GM18907 (cell line): ENCODE results near the gene CAMK2B.
"Not testable (repeated sequence)": the region's sequence is repeated elsewhere in the genome, so short reads cannot be mapped to it uniquely, and the experiment has no call there.

ENCODE experiments used
- ATAC-seq: cut with Tn5 transposase; IDR thresholded peaks from one replicate; pipeline ENCODE4 v1.9.1; 2021; ENCODE audit warnings: mild to moderate bottlenecking, moderate library complexity; ENCODE audit not compliant: unreplicated experiment

The CAMK2B gene

DNA sequence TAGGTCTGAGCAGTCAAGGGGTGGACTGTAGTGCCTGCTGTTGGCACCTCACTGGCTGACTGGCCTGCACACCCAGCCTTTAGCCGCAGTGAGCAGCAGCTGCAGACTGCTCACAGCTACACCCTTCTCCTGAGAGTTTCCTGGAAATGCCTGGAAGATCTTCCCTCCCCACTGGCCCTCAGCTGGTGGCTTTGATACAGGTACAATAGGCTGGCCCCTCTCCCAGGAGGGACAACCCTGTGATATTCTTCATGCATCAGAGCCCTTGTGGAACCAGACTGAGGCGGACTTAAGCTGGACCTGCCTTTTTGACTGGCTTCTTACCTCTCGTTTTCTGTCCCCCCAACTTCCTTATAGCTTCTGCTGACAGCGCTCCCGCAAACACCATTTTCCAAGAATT is 142.6 kb downstream of the CAMK2B start:
- ATAC-seq, result no peak

DNA sequence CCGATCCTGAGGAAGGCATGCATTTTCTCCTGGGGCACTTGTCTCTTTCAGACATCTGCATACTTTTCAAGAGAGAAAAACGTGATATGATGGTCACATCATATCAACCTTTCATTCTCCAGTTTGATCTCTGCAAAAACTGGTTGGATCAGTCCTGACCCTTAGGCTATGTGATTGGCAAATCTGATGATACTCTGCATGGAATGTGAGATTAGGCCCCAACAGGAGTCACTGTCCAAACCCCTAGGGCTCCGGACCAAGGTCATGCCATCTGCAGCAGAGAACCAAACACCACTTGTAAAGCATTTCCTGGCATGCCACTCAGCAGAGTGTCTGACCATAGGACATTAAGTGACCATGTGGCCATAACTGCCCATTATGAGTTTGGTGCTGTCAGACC is 144.8 kb downstream of the CAMK2B start:
- ATAC-seq, result no peak

DNA sequence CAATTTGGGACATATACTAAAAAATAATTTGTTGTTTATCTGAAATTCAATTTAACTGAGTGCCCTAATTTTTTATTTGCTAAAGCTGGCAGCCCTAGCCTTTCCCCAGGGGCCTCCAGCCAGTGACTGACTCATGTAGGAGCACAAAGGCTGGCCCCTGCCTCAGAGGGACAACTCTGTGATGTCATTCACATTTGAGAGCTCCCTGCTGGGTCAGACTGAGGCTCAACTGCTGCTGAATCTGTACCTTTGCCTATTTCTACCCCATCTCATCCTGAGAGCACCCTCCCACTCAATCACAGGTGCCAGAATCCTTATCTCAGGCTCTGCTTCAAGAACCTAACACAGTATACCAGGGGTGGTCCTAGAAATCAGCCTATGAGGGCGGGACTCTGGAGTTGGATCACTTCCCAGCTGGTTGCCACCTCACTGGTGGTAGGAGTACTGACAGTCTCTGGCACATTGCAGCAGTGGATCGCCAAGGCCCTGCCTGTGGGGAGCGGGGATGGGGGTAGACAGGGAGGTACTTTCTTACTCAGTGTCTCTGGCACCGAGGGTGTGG is 147.7 kb downstream of the CAMK2B start:
- no peak for ATAC-seq

DNA sequence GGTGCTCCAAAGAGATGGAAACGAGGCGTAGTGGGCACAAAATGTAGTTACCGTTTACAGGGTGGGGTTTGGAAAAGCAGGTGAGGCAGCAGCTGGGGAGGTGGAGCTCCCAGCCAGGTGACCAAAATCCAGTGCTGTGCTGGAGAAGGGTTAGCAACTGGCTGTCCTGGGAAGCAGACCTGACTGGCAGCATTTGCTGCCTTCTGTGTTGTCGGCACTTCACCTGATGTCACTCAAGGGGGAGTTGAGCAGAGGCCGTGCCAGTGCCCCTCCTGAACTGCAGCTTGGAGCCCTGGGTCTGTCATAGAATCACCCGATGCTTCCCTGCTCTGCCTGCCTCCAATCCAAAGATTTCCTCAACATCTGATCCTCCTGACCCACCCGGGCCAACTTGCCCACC is 148.9 kb downstream of the CAMK2B start:
- ATAC-seq, result no peak

DNA sequence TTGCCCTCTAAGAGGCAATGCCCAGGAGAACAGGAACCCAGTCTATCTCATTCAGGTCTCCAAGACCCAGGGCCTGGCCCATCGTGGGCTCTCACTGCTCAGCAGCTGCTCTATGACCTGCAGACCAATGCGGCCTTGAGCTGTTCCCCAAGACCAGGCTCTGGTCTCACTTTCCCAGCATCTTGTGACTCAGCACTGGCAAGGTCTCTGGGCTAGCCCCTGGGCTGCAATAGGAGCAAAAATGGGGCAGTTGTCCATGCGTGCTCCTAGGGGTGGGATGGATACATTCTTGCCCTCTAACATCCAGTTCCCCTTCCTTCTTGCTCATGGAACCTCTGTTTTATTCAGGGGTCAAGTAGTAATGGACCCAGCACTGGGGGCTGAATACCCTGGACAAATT is 149.7 kb downstream of the CAMK2B start:
- ATAC-seq, result no peak

DNA sequence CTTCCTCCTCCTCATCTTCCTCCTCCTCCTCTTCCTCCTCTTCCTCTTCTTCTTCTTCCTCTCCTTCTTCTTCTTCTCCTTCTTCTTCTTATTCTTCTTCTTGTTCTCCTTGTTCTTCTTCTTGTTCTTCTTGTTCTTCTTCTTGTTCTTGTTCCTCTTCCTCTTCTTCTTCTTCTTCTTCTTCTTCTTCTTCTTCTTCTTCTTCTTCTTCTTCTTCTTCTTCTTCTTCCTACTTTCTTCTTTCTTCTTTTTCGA is 150.8 kb downstream of the CAMK2B start:
- ATAC-seq, result not testable (repeated sequence)

DNA sequence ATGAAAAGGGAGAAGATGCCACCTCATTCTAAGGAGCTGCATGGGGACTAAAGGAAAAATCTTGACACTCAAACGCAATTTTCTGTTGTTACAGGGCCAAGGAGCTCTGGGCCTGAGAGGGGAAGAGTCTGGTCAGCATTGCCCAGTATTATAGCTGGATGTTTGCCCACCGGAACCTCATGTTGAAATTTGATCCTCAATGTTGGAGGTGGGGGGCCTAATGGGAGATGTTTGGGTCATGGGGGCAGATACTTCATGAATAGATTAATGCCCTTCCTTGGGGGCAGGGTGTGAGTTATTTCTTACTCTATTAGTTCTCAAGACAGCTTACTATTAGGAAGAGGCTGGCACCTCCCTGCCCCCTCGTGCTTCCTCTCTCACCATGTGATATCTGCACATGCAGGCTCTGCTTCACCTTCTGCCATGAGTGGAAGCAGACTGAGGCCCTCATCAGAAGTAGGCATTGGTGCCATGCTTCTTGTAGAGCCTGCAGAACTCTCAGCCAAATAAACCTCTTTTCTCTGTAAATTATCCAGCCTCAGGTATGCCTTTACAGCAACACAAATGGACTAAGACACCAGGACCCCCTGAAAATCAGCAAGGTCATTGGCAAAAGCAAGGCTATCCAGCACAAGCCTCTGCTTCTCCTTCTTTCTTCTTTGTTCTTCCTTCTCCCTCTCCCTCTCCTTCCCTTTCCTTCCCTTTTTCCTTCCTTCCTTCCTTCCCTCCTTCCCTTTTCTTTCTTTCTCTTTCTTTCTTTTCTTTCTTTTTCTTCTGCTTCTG is 151.3 kb downstream of the CAMK2B start:
- ATAC-seq, result no peak

DNA sequence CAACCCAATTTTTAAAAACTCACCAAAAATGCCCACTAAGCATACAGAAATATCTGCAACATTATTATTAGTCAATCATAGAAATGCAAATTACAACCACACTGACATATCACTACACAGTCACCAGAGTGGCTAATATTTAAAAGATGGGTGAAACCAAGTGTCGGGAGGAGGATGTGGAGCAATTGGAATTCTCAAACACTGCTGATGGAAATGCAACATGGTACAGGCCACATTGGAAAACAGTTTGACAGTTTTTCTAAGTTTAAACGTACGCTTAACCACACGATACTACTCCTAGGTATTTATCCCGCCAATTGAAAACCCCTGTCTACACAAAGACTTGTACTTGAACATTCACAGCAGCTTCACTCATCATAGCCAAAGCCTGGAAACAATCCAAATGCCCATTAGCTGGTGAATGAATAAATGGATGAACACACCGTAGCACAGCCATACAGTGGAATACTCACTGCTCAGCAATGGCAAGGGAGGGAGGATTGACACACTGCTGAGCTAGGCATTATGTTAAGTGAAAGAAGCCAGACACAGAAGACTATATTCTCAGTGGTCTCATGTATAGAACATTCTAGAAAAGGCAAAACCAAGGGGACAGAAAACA is 152.5 kb downstream of the CAMK2B start:
- no peak for ATAC-seq

DNA sequence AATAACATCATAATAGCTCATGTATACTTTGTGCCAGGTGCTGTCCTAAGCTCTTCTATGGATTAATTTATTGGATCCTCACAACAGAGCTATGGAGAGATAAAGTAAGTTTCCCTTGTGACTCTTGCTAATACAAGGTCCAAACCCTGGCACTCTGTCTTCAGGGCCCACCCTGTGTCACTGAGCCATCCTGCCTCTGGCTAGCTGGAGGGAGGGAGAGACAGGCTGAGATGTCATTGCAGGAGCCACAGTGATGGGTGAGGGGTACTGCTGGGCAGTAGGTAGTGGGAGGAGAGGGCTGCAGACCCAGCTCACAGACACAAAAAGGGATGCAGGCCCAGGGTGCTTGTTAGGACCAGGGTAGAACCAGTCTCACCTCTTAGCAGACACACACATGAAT is 153.0 kb downstream of the CAMK2B start:
- no peak for ATAC-seq

DNA sequence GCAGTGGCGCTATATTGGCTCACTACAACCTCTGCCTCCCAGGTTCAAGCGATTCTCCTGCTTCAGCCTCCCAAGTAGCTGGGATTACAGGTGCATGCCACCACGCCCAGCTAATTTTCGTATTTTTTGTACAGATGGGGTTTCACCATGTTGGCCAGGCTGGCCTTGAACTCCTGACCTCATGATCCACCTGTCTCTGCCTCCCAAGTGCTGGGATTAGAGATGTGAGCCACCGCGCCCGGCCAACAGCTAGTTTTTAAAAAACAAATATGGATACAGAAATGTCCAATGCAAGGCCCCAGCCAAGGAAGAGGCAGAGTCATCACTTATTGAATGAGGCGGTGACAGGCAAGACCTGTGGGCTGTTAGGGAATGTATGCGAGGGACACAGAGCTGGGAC is 153.5 kb downstream of the CAMK2B start:
- ATAC-seq, result not testable (repeated sequence)

DNA sequence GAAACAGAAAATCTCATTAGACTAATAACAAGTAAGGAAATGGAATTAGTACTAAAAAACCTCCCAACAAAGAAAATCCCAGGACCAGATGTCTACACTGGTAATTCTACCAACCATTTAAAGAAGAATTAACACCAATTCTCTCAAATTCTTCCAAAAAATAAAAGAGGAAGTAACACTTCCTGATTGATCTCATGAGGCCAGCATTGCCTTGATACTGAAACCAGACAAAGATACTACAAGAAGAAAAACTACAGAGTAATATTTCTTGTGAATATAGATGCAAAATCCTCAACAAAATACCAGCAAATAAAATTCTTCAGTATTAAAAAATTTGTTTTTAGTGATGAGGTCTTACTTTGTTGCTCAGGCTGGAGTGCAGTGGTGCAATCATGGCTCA is 157.5 kb downstream of the CAMK2B start:
- ATAC-seq, result no peak
